ENCODE measurements around the gene SRPRB. TPM values are rescaled to one million over a fixed set of nuclear protein-coding genes. Genes with fewer than 3 reads are reported as not detected.

SRPRB gene
- total RNA-seq, 1 experiment from 2014 or later = 54.8 TPM

- no peaks in the 10 kb centered on the region for H3K9me3 Mint-ChIP-seq
- no peaks in the 10 kb centered on the region for H3K23me2 ChIP-seq (ENCODE audit: insufficient read length, low read depth, low read length, poor library complexity, severe bottlenecking)
- H3K27me3 Mint-ChIP-seq (ENCODE audit: low read depth) = no peaks in the 10 kb centered on the region; the same call in 1 of the 2 replicates
- no peak overlapping the region for H3K27ac ChIP-seq (ENCODE audit: insufficient read length, low read depth, low read length)
- no CpG with 5 or more reads among the region's 4 CpGs for WGBS (ENCODE audit: extremely low coverage, insufficient read length, low lambda C conversion rate)
- H2AK5ac ChIP-seq (ENCODE audit: insufficient read length, low read length) = no peak overlapping the region
- no peak overlapping the region for H3K18ac ChIP-seq (ENCODE audit: insufficient read length, low read depth, low read length)
- H3K27ac Mint-ChIP-seq = no peak overlapping the region
- H2BK120ac ChIP-seq (ENCODE audit: low read depth, low read length, poor library complexity, severe bottlenecking) = no peak overlapping the region
- no peak overlapping the region for H3T11ph ChIP-seq (ENCODE audit: low read length)
- H2BK5ac ChIP-seq (ENCODE audit: insufficient read length, low read length) = no peak overlapping the region
- no peak overlapping the region for H3K4ac ChIP-seq (ENCODE audit: low read depth, low read length)
- no peak for TF ChIP-seq CTCF (conservative IDR thresholded peaks at IDR 0.05)
- H4K91ac ChIP-seq (ENCODE audit: insufficient read length, low read depth, low read length) = no peak overlapping the region
- H2AFZ ChIP-seq (ENCODE audit: low read length) = no peak overlapping the region
- H3K36me3 Mint-ChIP-seq (ENCODE audit: insufficient read depth in 1 of 3, low read depth in 3 of 3) = no peaks in the 10 kb centered on the region
- H2BK15ac ChIP-seq (ENCODE audit: low read depth, low read length) = no peak overlapping the region
- H3K4me3 Mint-ChIP-seq = no peak overlapping the region
- H2BK20ac ChIP-seq (ENCODE audit: low read depth, low read length, poor library complexity, severe bottlenecking) = no peak overlapping the region
- no peak overlapping the region for H4K5ac ChIP-seq (ENCODE audit: insufficient read length, low read depth, low read length)
- no peak overlapping the region for H3K4me2 ChIP-seq (ENCODE audit: insufficient read depth, insufficient read length, low read length)
- H3K9me3 ChIP-seq (ENCODE audit: control insufficient read depth, low read depth, low read length) = no peaks in the 10 kb centered on the region
- no peak for DNase-seq
- no peak overlapping the region for H3K23ac ChIP-seq (ENCODE audit: insufficient read length, low read depth, low read length)
- no peaks in the 10 kb centered on the region for H4K20me1 ChIP-seq (ENCODE audit: control insufficient read depth, insufficient read depth, insufficient read length)
- no peak overlapping the region for H4K8ac ChIP-seq (replicated peaks; ENCODE audit: insufficient read length, low read depth, low read length)
- H3K4me1 ChIP-seq (ENCODE audit: insufficient read depth, low read length) = no peaks in the 10 kb centered on the region
- H3K79me1 ChIP-seq (ENCODE audit: insufficient read depth, low read depth, low read length, poor library complexity, severe bottlenecking) = no peaks in the 10 kb centered on the region
- no peak overlapping the region for H3K56ac ChIP-seq (ENCODE audit: insufficient read length, low read depth, low read length)
- peaks cover 5 to 6% of the 10 kb centered on the region in 2 experiments; a peak in 1 of 4 replicates for H3K4me1 Mint-ChIP-seq
- no peak overlapping the region for H3K9ac ChIP-seq (ENCODE audit: extremely low read depth, insufficient read length, low read length)
- no peaks in the 10 kb centered on the region for H3K79me2 ChIP-seq (ENCODE audit: insufficient read depth, low read length)
- H3K14ac ChIP-seq (ENCODE audit: insufficient read depth, low read length) = no peak overlapping the region
- H2BK12ac ChIP-seq (ENCODE audit: insufficient read length, low read depth, low read length) = no peak overlapping the region
- no peaks in the 10 kb centered on the region for H3K27me3 ChIP-seq (ENCODE audit: insufficient read depth, low read length)
Observed at GRCh38 chr3:133845127-133845526, 39.5 kb downstream of the SRPRB start.
